Neural progenitor cell (in vitro differentiated cells): ENCODE measurements around the gene MBNL2.

Source experiments
- EZH2 ChIP-seq: fragments of 200-600 bp; sonication (generic); IDR thresholded peaks from 2 replicates; pipeline ENCODE4 v1.6.1; 2017; ENCODE audit warnings: antibody characterized with exemption, mild to moderate bottlenecking, moderate library complexity
- EZH2phosphoT487 ChIP-seq: fragments of 200-600 bp; sonication (generic); IDR thresholded peaks from 2 replicates; pipeline ENCODE4 v1.6.1; 2017; ENCODE audit warnings: antibody characterized with exemption
- TF ChIP-seq, protein P1 (sequence below): fragments of 200-600 bp; sonication (generic); IDR thresholded peaks from 2 replicates; pipeline ENCODE4 v1.5.1; 2017; ENCODE audit warnings: antibody characterized with exemption, mild to moderate bottlenecking

- TF ChIP-seq EZH2, result no peak
- TF ChIP-seq, protein P1, sequence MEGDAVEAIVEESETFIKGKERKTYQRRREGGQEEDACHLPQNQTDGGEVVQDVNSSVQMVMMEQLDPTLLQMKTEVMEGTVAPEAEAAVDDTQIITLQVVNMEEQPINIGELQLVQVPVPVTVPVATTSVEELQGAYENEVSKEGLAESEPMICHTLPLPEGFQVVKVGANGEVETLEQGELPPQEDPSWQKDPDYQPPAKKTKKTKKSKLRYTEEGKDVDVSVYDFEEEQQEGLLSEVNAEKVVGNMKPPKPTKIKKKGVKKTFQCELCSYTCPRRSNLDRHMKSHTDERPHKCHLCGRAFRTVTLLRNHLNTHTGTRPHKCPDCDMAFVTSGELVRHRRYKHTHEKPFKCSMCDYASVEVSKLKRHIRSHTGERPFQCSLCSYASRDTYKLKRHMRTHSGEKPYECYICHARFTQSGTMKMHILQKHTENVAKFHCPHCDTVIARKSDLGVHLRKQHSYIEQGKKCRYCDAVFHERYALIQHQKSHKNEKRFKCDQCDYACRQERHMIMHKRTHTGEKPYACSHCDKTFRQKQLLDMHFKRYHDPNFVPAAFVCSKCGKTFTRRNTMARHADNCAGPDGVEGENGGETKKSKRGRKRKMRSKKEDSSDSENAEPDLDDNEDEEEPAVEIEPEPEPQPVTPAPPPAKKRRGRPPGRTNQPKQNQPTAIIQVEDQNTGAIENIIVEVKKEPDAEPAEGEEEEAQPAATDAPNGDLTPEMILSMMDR, result no peak
- TF ChIP-seq EZH2phosphoT487, result no peak
Observed at GRCh38 chr13:97385854-97386253, 163.7 kb downstream of the MBNL2 start.
